ENCODE data around the gene GRAMD4.

GRAMD4 gene

GRCh38 chr22:46672731-46673130 lies 52.5 kb downstream of the GRAMD4 start:
- Mint-ChIP-seq H3K27me3 (no peaks in the 10 kb centered on the region), H3K4me1 (ENCODE audit: low read depth) (peaks cover 33% of the 10 kb centered on the region), H3K36me3 (ENCODE audit: low read depth) (peaks cover 99% of the 10 kb centered on the region), H3K9me3 (no peaks in the 10 kb centered on the region), H3K27ac (peak overlapping the region; percentile 73), H3K4me3 (no peak overlapping the region)
- intact Hi-C loops (cut with micrococcal nuclease) = loop anchor here (5.0 to 10.0 kb wide), 2 partner anchors 48 to 95 kb away; partner anchors contain the start of gene GRAMD4

GRCh38 chr22:46673205-46673604 lies 53.0 kb downstream of the GRAMD4 start:
- intact Hi-C loops (cut with micrococcal nuclease) = loop anchor here (5.0 to 10.0 kb wide), 2 partner anchors 48 to 96 kb away; partner anchors contain the start of gene GRAMD4
- H3K9me3 Mint-ChIP-seq = no peaks in the 10 kb centered on the region
- H3K27me3 Mint-ChIP-seq = no peaks in the 10 kb centered on the region
- H3K27ac Mint-ChIP-seq = peak overlapping the region; percentile 73
- H3K4me3 Mint-ChIP-seq = no peak overlapping the region
- peaks cover 99% of the 10 kb centered on the region for H3K36me3 Mint-ChIP-seq (ENCODE audit: low read depth)
- H3K4me1 Mint-ChIP-seq (ENCODE audit: low read depth) = peaks cover 33% of the 10 kb centered on the region

GRCh38 chr22:46673662-46674236 lies 53.6 kb downstream of the GRAMD4 start:
- intact Hi-C loops (cut with micrococcal nuclease) = loop anchor here (5.0 to 10.0 kb wide), 2 partner anchors 49 to 96 kb away; partner anchors contain the start of gene GRAMD4
- no peaks in the 10 kb centered on the region for H3K9me3 Mint-ChIP-seq
- H3K27me3 Mint-ChIP-seq = no peaks in the 10 kb centered on the region
- peaks cover 99% of the 10 kb centered on the region for H3K36me3 Mint-ChIP-seq (ENCODE audit: low read depth)
- peak overlapping the region; percentile 73 for H3K27ac Mint-ChIP-seq
- H3K4me3 Mint-ChIP-seq = no peak overlapping the region
- peaks cover 33% of the 10 kb centered on the region for H3K4me1 Mint-ChIP-seq (ENCODE audit: low read depth)

GRCh38 chr22:46674367-46674781 lies 54.2 kb downstream of the GRAMD4 start:
- H3K4me1 Mint-ChIP-seq (ENCODE audit: low read depth) = peaks cover 33% of the 10 kb centered on the region
- intact Hi-C loops (cut with micrococcal nuclease) = loop anchor here (5.0 to 10.0 kb wide), 2 partner anchors 50 to 97 kb away; partner anchors contain the start of gene GRAMD4
- peaks cover 97% of the 10 kb centered on the region for H3K36me3 Mint-ChIP-seq (ENCODE audit: low read depth)
- H3K27me3 Mint-ChIP-seq = no peaks in the 10 kb centered on the region
- H3K4me3 Mint-ChIP-seq = no peak overlapping the region
- peak overlapping the region; percentile 73 for H3K27ac Mint-ChIP-seq
- no peaks in the 10 kb centered on the region for H3K9me3 Mint-ChIP-seq

GRCh38 chr22:46674906-46675305 lies 54.7 kb downstream of the GRAMD4 start:
- Mint-ChIP-seq H3K4me1 (ENCODE audit: low read depth) (peaks cover 33% of the 10 kb centered on the region), H3K9me3 (no peaks in the 10 kb centered on the region)

GRCh38 chr22:46675479-46675878 lies 55.3 kb downstream of the GRAMD4 start:
- H3K4me1 Mint-ChIP-seq (ENCODE audit: low read depth) = peaks cover 33% of the 10 kb centered on the region
- intact Hi-C loops (cut with micrococcal nuclease) = loop anchor here (10.0 kb wide), 1 partner anchor 51 kb away; the partner anchor contains the start of gene GRAMD4
- H3K36me3 Mint-ChIP-seq (ENCODE audit: low read depth) = peaks cover 96% of the 10 kb centered on the region
- H3K9me3 Mint-ChIP-seq = no peaks in the 10 kb centered on the region
- H3K4me3 Mint-ChIP-seq = no peak overlapping the region
- H3K27me3 Mint-ChIP-seq = no peaks in the 10 kb centered on the region
- H3K27ac Mint-ChIP-seq = no peak overlapping the region

More at GRCh38 chr22:46674906-46675305, 54.7 kb downstream of the GRAMD4 start:
- Mint-ChIP-seq H3K4me3 (no peak overlapping the region), H3K27ac (peak overlapping the region; percentile 73), H3K27me3 (no peaks in the 10 kb centered on the region), H3K36me3 (ENCODE audit: low read depth) (peaks cover 96% of the 10 kb centered on the region)
- intact Hi-C loops (cut with micrococcal nuclease) = loop anchor here (5.0 to 10.0 kb wide), 2 partner anchors 50 to 98 kb away; partner anchors contain the start of gene GRAMD4

- H3K9me3 Mint-ChIP-seq = no peaks in the 10 kb centered on the region
- peaks cover 33% of the 10 kb centered on the region for H3K4me1 Mint-ChIP-seq (ENCODE audit: low read depth)
- H3K36me3 Mint-ChIP-seq (ENCODE audit: low read depth) = peaks cover 96% of the 10 kb centered on the region
- H3K4me3 Mint-ChIP-seq = no peak overlapping the region
- intact Hi-C loops (cut with micrococcal nuclease) = loop anchor here (10.0 kb wide), 1 partner anchor 51 kb away; the partner anchor contains the start of gene GRAMD4
- H3K27ac Mint-ChIP-seq = peak overlapping the region; percentile 33
- H3K27me3 Mint-ChIP-seq = no peaks in the 10 kb centered on the region
These were observed 55.8 kb downstream of the GRAMD4 start for GRCh38 chr22:46675938-46676337.

GRCh38 chr22:46676479-46676878 lies 56.3 kb downstream of the GRAMD4 start:
- Mint-ChIP-seq H3K27ac (peak overlapping the region; percentile 33), H3K36me3 (ENCODE audit: low read depth) (peaks cover 97% of the 10 kb centered on the region), H3K4me3 (no peak overlapping the region), H3K4me1 (ENCODE audit: low read depth) (peaks cover 33% of the 10 kb centered on the region), H3K27me3 (no peaks in the 10 kb centered on the region), H3K9me3 (no peaks in the 10 kb centered on the region)
- intact Hi-C loops (cut with micrococcal nuclease) = loop anchor here (10.0 kb wide), 1 partner anchor 52 kb away; the partner anchor contains the start of gene GRAMD4

- no peak overlapping the region for H3K4me3 Mint-ChIP-seq
These were observed 56.7 kb downstream of the GRAMD4 start for GRCh38 chr22:46676881-46677280.

GRCh38 chr22:46677323-46678002 lies 57.3 kb downstream of the GRAMD4 start:
- intact Hi-C loops (cut with micrococcal nuclease) = loop anchor here (10.0 kb wide), 1 partner anchor 53 kb away; the partner anchor contains the start of gene GRAMD4
- Mint-ChIP-seq H3K27ac (no peak overlapping the region), H3K9me3 (no peaks in the 10 kb centered on the region), H3K36me3 (ENCODE audit: low read depth) (peaks cover 97% of the 10 kb centered on the region), H3K4me3 (no peak overlapping the region), H3K4me1 (ENCODE audit: low read depth) (peaks cover 24% of the 10 kb centered on the region), H3K27me3 (no peaks in the 10 kb centered on the region)

More at GRCh38 chr22:46676881-46677280, 56.7 kb downstream of the GRAMD4 start:
- intact Hi-C loops (cut with micrococcal nuclease) = loop anchor here (10.0 kb wide), 1 partner anchor 52 kb away; the partner anchor contains the start of gene GRAMD4
- Mint-ChIP-seq H3K9me3 (no peaks in the 10 kb centered on the region), H3K36me3 (ENCODE audit: low read depth) (peaks cover 97% of the 10 kb centered on the region), H3K27ac (peak overlapping the region; percentile 33), H3K4me1 (ENCODE audit: low read depth) (peaks cover 30% of the 10 kb centered on the region), H3K27me3 (no peaks in the 10 kb centered on the region)

GRCh38 chr22:46678003-46678657 lies 57.9 kb downstream of the GRAMD4 start:
- H3K4me3 Mint-ChIP-seq = no peak overlapping the region
- no peaks in the 10 kb centered on the region for H3K27me3 Mint-ChIP-seq
- peaks cover 92% of the 10 kb centered on the region for H3K36me3 Mint-ChIP-seq (ENCODE audit: low read depth)
- intact Hi-C loops (cut with micrococcal nuclease) = loop anchor here (10.0 kb wide), 1 partner anchor 53 kb away; the partner anchor contains the start of gene GRAMD4
- H3K4me1 Mint-ChIP-seq (ENCODE audit: low read depth) = peaks cover 17% of the 10 kb centered on the region
- H3K27ac Mint-ChIP-seq = no peak overlapping the region
- H3K9me3 Mint-ChIP-seq = no peaks in the 10 kb centered on the region

GRCh38 chr22:46678785-46679700 lies 58.9 kb downstream of the GRAMD4 start:
- no peaks in the 10 kb centered on the region for H3K27me3 Mint-ChIP-seq
- H3K4me1 Mint-ChIP-seq (ENCODE audit: low read depth) = peaks cover 13% of the 10 kb centered on the region
- H3K4me3 Mint-ChIP-seq = no peak overlapping the region
- H3K36me3 Mint-ChIP-seq (ENCODE audit: low read depth) = peaks cover 86% of the 10 kb centered on the region
- intact Hi-C loops (cut with micrococcal nuclease) = loop anchor here (10.0 kb wide), 1 partner anchor 54 kb away; the partner anchor contains the start of gene GRAMD4
- no peaks in the 10 kb centered on the region for H3K9me3 Mint-ChIP-seq
- H3K27ac Mint-ChIP-seq = no peak overlapping the region

Data from dendritic cell treated with granulocyte-macrophage colony-stimulating factor and Interleukin-4, amounts not matched to agents 40 ng/mL and 50 ng/mL, for 4 days (primary cell).